ENCODE results near the gene MDM4.

GRCh38 chr1:204548265-204548664, 32.1 kb downstream of the MDM4 start:
- TF ChIP-seq CTCF (IDR thresholded peaks at IDR 0.05) (no peak), POLR2A (IDR thresholded peaks at IDR 0.05) (no peak)

Data from esophagus squamous epithelium (tissue), 4 donors.